Measurements from ENCODE around the gene SPSB1. TPM values are rescaled to one million over a fixed set of nuclear protein-coding genes. Genes with fewer than 3 reads are reported as not detected.
A peak's percentile ranks its signal among the peaks of the same experiment; 100 is the strongest.

SPSB1 gene
- total RNA-seq, 1 experiment from 2014 or later = 2.9 TPM

DNA sequence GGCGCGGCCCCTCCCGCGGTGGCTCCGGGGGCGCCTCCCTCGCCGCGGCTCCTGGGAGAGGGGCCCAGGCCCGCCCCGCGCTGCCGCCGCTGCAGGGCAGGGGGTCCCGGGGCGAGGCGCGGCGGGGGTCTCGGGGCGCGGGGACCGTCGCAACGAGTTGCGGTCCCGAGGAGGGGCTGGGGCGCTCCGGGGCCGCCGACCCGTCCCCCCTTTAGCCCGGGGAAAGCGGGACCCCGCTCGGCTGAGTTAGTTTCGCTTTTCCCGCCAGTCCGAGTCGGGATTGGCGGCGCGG, 493 bp downstream of the SPSB1 start:
- WGBS (ENCODE audit: extremely low coverage, insufficient read length, low lambda C conversion rate) = no CpG with 5 or more reads among the region's 43 CpGs
- Histone ChIP-seq H3K79me1 (ENCODE audit: insufficient read depth, low read depth, low read length, poor library complexity, severe bottlenecking) (no peaks in the 10 kb centered on the region), H2BK20ac (ENCODE audit: low read depth, low read length, poor library complexity, severe bottlenecking) (no peak overlapping the region), H2AK5ac (ENCODE audit: insufficient read length, low read length) (no peak overlapping the region), H3K9me3 (ENCODE audit: control insufficient read depth, low read depth, low read length) (no peaks in the 10 kb centered on the region), H3K4ac (ENCODE audit: low read depth, low read length) (no peak overlapping the region), H3K56ac (ENCODE audit: insufficient read length, low read depth, low read length) (no peak overlapping the region), H4K5ac (ENCODE audit: insufficient read length, low read depth, low read length) (no peak overlapping the region), H3K18ac (ENCODE audit: insufficient read length, low read depth, low read length) (no peak overlapping the region), H2BK12ac (ENCODE audit: insufficient read length, low read depth, low read length) (no peak overlapping the region), H2BK15ac (ENCODE audit: low read depth, low read length) (no peak overlapping the region), H4K20me1 (ENCODE audit: control insufficient read depth, insufficient read depth, insufficient read length) (no peaks in the 10 kb centered on the region), H4K8ac (replicated peaks; ENCODE audit: insufficient read length, low read depth, low read length) (no peak overlapping the region), H3K23me2 (ENCODE audit: insufficient read length, low read depth, low read length, poor library complexity, severe bottlenecking) (peaks cover 9% of the 10 kb centered on the region), H2BK5ac (ENCODE audit: insufficient read length, low read length) (no peak overlapping the region), H3K23ac (ENCODE audit: insufficient read length, low read depth, low read length) (no peak overlapping the region), H4K91ac (ENCODE audit: insufficient read length, low read depth, low read length) (no peak overlapping the region), H2AFZ (ENCODE audit: low read length) (no peak overlapping the region), H3K14ac (ENCODE audit: insufficient read depth, low read length) (no peak overlapping the region), H3K27me3 (ENCODE audit: insufficient read depth, low read length) (peaks cover 8% of the 10 kb centered on the region; the same call in 1 of the 2 replicates), H3K27ac (ENCODE audit: insufficient read length, low read depth, low read length) (no peak overlapping the region), H3K9ac (ENCODE audit: extremely low read depth, insufficient read length, low read length) (no peak overlapping the region), H3T11ph (ENCODE audit: low read length) (no peak overlapping the region), H3K79me2 (ENCODE audit: insufficient read depth, low read length) (no peaks in the 10 kb centered on the region), H3K4me1 (ENCODE audit: insufficient read depth, low read length) (no peaks in the 10 kb centered on the region), H3K4me2 (ENCODE audit: insufficient read depth, insufficient read length, low read length) (peak overlapping the region; percentile 57), H2BK120ac (ENCODE audit: low read depth, low read length, poor library complexity, severe bottlenecking) (no peak overlapping the region)
- H3K4me3 Mint-ChIP-seq = no peak overlapping the region
- peaks cover 0 to 4% (median 0%) of the 10 kb centered on the region in 3 experiments; a peak in 2 of 7 replicates for H3K36me3 Mint-ChIP-seq (ENCODE audit: insufficient read depth in 1 of 3, low read depth in 3 of 3)
- DNase-seq = no peak
- H3K4me1 Mint-ChIP-seq = peaks cover 10 to 13% of the 10 kb centered on the region in 2 experiments
- H3K27me3 Mint-ChIP-seq (ENCODE audit: low read depth) = peaks cover 27% of the 10 kb centered on the region
- TF ChIP-seq CTCF (conservative IDR thresholded peaks at IDR 0.05) = no peak
- peaks cover 8% of the 10 kb centered on the region in 2 experiments for H3K9me3 Mint-ChIP-seq
- no peak overlapping the region for H3K27ac Mint-ChIP-seq

All from H9 (cell line).